NCI-H2227 (cell line): ENCODE data around the gene NAA50.

Source experiments
- DNase-seq: peaks from one replicate; lab custom pipeline; 2025; ENCODE audit not compliant: unreplicated experiment; lab: John Stamatoyannopoulos, UW

The NAA50 gene

GRCh38 chr3:113745756-113746547 lies at the start of gene NAA50:
Gene NAA50 (minus strand): TSS chr3:113746249. CDS start chr3:113745949, 300 bp downstream.
- DNase-seq = peak; percentile 89

- DNase-seq = no peak
Measured at GRCh38 chr3:113795693-113796092, 49.6 kb upstream of the NAA50 start.

- DNase-seq = no peak
Measured at GRCh38 chr3:113794526-113794925, 48.5 kb upstream of the NAA50 start.

- no peak for DNase-seq
Measured at GRCh38 chr3:113791381-113791780, 45.3 kb upstream of the NAA50 start.

- DNase-seq = no peak
Measured at GRCh38 chr3:113783980-113784379, 37.9 kb upstream of the NAA50 start.

- DNase-seq = no peak
Measured at GRCh38 chr3:113783463-113783862, 37.4 kb upstream of the NAA50 start.

GRCh38 chr3:113776564-113776963 lies 30.5 kb upstream of the NAA50 start:
- no peak for DNase-seq

GRCh38 chr3:113775516-113775915 lies 29.5 kb upstream of the NAA50 start:
- no peak for DNase-seq

- DNase-seq = no peak
Measured at GRCh38 chr3:113773381-113773780, 27.3 kb upstream of the NAA50 start.

- no peak for DNase-seq
Measured at GRCh38 chr3:113771993-113772392, 25.9 kb upstream of the NAA50 start.

GRCh38 chr3:113769551-113769950 lies 23.5 kb upstream of the NAA50 start:
- no peak for DNase-seq

GRCh38 chr3:113764698-113765097 lies 18.6 kb upstream of the NAA50 start:
- DNase-seq = no peak

GRCh38 chr3:113758389-113759024 lies 12.5 kb upstream of the NAA50 start:
- DNase-seq = no peak

GRCh38 chr3:113754494-113755159 lies 8.6 kb upstream of the NAA50 start:
- no peak for DNase-seq

- DNase-seq = no peak
Measured at GRCh38 chr3:113753376-113753985, 7.4 kb upstream of the NAA50 start.

- no peak for DNase-seq
Measured at GRCh38 chr3:113751141-113751540, 5.1 kb upstream of the NAA50 start.

- DNase-seq = peak; percentile 47
Measured at GRCh38 chr3:113747283-113748046, 1.4 kb upstream of the NAA50 start.

- peak; percentile 91 for DNase-seq
Measured at GRCh38 chr3:113746548-113747282, 666 bp upstream of the NAA50 start, which contains the start of gene ATP6V1A. Gene ATP6V1A (plus strand): TSS chr3:113747035. CDS start chr3:113778754, 31,719 bp downstream.

GRCh38 chr3:113744941-113745755 lies 901 bp downstream of the NAA50 start:
- DNase-seq = peak; percentile 58
